VCaP (cell line): ENCODE results near the gene STX5.
A peak's percentile ranks its signal among the peaks of the same experiment; 100 is the strongest.
"Not testable (repeated sequence)": the region's sequence is repeated elsewhere in the genome, so short reads cannot be mapped to it uniquely, and the experiment has no call there.

ENCODE experiments used
- H3K27ac ChIP-seq: fragments of 450-650 bp; 2 replicates; pipeline ENCODE4 v1.5.1; 2017
- CTCF ChIP-seq: fragments of 450-650 bp; conservative IDR thresholded peaks from 2 replicates; pipeline ENCODE4 v1.5.1; 2017; ENCODE audit warnings: mild to moderate bottlenecking, moderate library complexity

The STX5 gene

GRCh38 chr11:62830904-62831519 is 839 bp downstream of the STX5 start:
- no peak for TF ChIP-seq CTCF

GRCh38 chr11:62828130-62828529 is 3.7 kb downstream of the STX5 start:
- H3K27ac ChIP-seq, result not testable (repeated sequence)

More at GRCh38 chr11:62830904-62831519, 839 bp downstream of the STX5 start:
- H3K27ac ChIP-seq, result peak overlapping the region; percentile 79

- H3K27ac ChIP-seq, result no peak overlapping the region
- no peak for TF ChIP-seq CTCF
Measured at GRCh38 chr11:62823677-62824076, 8.2 kb downstream of the STX5 start.

GRCh38 chr11:62817129-62817528 is 14.7 kb downstream of the STX5 start:
- TF ChIP-seq CTCF, result no peak
- H3K27ac ChIP-seq, result no peak overlapping the region

- TF ChIP-seq CTCF, result no peak
- no peak overlapping the region for H3K27ac ChIP-seq
Measured at GRCh38 chr11:62816557-62816956, 15.3 kb downstream of the STX5 start.

- no peak overlapping the region for H3K27ac ChIP-seq
- TF ChIP-seq CTCF, result no peak
Measured at GRCh38 chr11:62811659-62812058, 20.2 kb downstream of the STX5 start.

GRCh38 chr11:62810748-62811147 is 21.1 kb downstream of the STX5 start:
- TF ChIP-seq CTCF, result no peak
- H3K27ac ChIP-seq, result no peak overlapping the region

GRCh38 chr11:62806611-62807121 is 25.2 kb downstream of the STX5 start:
- no peak overlapping the region for H3K27ac ChIP-seq
- TF ChIP-seq CTCF, result no peak
